Measurements from ENCODE around the gene FOXJ3.
"Not testable (repeated sequence)": the region's sequence is repeated elsewhere in the genome, so short reads cannot be mapped to it uniquely, and the experiment has no call there.

FOXJ3 gene

DNA sequence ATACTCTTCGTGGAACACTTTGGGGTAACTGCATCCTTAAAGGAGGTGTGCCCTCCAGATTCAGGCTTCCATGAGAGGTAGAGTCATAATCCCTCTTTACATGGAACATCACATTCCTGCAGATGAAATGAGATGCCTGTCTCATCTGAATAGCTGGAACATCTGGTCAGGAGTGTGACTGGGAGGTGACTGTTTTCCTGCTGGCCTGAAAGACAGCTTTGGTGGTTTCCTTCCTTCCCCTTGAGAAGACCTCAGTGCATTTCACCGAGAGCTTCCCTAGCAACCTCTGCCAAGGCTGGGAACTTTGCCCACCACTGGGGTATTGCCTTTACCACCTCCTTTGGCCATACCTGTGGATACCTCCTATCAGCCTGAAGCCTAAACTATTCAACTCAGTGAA is 123.8 kb downstream of the FOXJ3 start:
- no peak for DNase-seq
- intact Hi-C loops (cut with DNase I), result no loop called here

DNA sequence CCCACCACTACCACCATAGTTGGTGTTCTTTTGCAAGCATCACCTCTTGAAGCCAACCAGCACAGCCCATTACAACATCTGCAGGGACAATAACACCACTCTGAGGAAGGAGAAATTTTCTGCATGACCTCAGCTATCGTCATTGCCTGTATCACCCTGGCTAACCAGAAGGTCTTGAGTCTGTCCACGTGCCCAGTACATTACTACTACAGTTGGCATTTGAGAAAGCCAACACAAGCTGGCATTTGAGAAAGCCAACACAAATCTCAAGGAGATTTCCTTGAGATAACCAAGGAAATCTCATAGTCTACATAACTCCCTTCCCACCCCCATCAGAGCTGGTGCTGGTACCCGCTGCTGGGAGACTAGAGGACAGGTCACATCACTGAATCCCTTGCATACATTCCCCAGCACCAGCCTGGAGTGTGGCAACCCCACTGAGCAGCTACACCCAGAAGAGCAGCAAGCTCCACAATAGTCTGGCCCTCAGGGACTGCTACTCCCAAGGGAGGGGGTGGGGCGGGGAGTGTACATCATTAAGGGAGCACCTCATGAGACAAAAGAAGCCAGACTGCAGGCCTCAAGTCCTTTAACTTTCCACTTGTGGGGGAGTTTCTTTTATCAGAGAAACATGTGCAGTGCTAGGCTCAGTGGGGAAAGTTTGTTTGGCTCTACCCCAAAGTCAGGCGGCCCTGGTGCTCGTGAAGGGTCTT is 124.5 kb downstream of the FOXJ3 start:
- intact Hi-C loops (cut with DNase I), result no loop called here
- no peak for DNase-seq

DNA sequence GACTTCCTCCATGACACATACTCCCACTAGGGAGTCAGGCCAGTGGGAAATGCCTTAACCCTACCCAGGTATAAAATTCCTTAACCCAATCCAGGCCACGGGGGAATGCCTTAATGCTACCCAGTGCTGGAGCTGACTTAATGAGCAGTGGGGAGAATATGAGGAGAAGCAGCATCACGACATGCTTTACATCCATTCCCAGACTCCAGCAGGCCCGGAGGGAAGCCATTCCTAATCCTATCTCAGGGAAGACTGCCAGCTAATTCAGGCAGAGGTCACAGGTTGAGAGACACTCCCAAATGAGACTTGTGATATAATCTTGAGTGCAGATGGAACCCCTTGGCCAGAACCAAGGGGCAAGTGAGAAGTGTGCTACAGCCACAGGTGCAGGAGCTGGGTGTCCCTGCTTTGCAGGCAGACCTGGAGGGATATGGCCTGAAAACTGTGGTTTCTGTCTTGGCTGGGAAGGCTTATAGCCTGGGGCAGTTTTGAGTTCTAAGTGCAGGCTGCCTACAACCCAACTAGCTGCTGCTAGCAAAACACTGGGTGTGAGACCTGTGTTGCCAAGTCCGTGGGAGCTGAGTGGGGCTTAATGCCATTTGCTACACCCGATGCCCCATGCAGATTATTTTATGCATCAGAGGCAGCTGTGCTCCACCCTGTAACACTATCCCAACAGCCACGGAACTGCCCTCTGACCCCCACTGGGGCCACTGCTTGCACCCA is 125.3 kb downstream of the FOXJ3 start:
- intact Hi-C loops (cut with DNase I), result no loop called here
- no peak for DNase-seq

- intact Hi-C loops (cut with DNase I), result not testable (repeated sequence)
These were observed 128.1 kb downstream of the FOXJ3 start for GRCh38 chr1:42206930-42207329.

DNA sequence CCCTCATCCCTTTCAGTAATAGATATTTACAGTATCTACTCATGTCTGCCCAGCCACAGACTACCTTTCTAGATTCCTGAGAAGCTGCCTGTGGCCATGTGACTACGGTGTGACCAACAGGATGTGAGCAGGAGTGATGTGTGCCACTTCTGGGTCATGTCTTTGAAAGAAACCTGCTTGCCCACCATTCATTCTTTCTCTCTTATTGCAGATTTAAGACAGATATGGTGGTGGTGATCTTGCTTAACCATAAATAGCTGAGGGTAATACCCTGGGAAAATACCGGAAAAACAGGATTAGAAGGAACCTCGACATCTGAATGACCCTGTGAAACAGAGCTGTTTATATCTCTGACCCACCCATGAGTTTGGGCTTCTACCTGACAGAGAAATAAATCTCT is 128.9 kb downstream of the FOXJ3 start:
- intact Hi-C loops (cut with DNase I), result no loop called here
- no peak for DNase-seq

More at GRCh38 chr1:42206930-42207329, 128.1 kb downstream of the FOXJ3 start:
- not testable (repeated sequence) for DNase-seq

DNA sequence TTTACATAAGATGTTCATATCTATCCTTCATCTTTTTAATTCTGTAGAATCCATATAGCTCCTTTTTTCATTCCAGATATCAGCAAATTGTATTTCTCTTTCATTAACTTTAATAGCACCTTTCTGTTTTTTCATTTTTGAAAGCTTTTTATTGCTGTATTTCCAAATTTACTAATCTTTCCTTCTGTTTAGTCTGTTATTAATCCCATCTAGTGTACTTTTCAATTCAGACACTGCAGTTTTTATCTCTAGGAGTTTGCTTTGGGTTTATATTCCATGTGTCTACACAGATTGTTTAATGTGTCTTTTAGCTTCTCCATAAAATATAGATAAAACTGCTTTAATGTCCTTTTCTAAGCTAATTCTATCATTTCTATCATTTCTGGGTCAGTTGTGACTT is 133.0 kb downstream of the FOXJ3 start:
- DNase-seq, result no peak
- intact Hi-C loops (cut with DNase I), result no loop called here

DNA sequence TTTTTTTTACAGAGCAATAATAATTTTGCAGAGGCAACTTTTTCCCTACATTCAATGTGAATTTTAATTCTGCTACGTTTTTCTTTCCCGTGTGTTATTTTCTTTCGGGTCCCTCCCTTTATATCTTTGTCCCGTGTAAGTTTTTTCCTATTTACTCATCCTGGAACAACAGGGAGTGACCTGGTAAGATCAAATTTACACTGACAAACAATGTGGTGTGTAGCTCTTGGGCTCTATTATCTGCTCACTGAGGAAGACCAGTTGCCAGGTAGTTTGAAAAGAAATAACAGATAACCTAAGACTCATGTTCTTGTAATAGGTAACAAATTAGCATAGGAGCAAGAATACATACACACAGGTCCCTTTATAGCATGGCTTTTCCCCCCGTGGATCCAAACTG is 136.8 kb downstream of the FOXJ3 start:
- no peak for DNase-seq
- intact Hi-C loops (cut with DNase I), result no loop called here

GRCh38 chr1:42195841-42196240 is 139.2 kb downstream of the FOXJ3 start:
- intact Hi-C loops (cut with DNase I), result no loop called here
- DNase-seq, result no peak

DNA sequence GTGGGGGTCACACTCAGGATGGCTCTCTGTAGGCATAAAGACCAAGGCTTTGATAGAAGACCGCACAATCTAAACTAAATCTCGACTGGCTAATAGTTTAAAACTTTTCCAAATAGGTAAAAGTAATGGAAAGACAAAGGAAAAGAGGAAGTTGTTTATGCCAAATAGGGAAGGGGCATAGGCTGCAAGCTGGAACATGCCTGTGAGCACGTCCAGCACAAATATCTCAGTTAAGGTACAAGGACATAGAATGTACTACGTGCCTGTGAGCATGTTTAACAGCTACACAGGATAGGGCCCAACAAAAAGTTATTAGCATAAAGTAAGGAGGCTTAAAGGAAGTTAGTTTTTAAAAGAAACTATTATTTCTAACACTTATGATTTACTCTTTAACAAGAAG is 142.9 kb downstream of the FOXJ3 start:
- intact Hi-C loops (cut with DNase I), result no loop called here
- no peak for DNase-seq

DNA sequence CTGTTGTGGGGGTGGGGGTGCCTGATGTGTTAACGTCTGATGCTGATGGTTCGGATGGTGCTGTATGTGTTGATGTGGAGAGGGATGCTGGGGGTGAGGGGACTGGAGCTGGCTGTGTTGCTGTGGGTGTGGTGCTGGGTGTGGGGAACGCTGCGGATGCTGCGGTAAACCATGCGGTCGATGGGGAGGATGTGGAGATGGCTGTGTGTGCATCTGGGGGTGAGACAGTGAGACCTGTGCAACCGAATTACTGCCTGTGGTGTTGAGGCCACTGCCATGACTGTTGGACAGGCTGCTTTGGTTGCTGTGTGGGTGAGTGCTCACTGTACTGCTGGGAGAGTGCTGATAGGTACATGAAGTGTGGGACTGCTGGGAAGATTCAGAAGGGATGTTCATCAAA is 143.7 kb downstream of the FOXJ3 start:
- intact Hi-C loops (cut with DNase I), result no loop called here
- DNase-seq, result no peak

DNA sequence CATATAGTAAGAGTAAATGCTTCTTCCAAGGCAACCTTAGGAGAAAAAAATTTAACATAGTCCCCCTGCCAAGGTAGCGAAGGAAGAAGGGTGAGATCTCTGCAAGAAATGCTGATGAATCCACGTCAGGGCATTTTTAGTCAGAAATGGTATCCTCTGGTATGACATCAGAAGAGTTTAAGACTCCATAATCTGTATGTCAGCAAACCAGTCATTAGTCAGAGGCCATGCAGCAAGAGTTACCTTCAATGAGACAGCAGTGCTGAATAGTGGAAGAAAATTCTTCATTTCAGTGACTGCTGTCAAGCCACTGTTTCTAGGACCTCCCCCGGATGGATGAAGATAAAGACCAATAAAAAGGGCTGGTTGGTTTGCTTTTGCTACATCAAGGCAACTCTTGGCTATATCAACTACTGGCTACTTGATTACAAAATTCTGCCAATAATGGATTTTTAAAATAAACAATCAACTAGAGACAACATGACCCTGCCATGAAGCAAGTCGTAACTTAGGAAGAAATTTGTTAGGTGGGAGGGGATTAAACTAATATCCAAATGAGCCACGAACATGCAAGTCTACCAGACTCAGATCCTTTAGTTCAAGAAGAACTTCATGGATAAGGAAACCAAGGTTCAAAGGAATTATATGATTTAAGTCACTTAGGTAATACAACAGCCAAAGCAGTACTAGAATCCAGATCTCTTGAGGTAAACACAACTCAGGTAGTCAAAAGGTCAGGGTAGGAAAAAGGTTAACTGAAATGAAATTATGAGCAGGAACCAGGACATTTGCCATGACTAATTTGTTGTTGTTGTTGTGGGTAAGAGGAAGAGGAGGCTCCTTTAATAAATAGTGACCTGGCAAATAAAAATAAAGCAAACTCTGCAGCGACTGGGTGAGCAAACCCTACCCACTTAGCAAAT is 144.8 kb downstream of the FOXJ3 start:
- intact Hi-C loops (cut with DNase I), result no loop called here

DNA sequence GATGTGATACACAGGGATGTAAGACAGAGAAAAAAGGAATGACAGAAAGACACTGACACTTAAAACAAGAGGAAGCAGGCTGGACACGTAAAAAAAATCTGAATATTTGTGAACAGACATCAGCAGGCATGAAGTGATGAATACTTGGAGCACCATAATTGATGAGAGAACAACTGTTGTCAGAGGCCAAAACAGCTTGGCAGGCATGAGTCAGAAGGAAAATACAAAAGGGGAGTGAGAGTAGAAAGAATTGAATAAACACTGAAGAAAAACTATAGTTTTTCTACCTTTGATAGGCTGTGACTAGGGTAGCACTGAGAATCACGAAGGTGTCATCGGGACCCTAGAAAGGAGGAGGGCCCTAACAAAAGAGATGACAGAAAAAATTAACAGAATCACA is 148.9 kb downstream of the FOXJ3 start:
- intact Hi-C loops (cut with DNase I), result no loop called here

More for the DNA sequence above, 144.8 kb downstream of the FOXJ3 start:
- DNase-seq, result no peak

GRCh38 chr1:42184616-42185015 is 150.4 kb downstream of the FOXJ3 start:
- intact Hi-C loops (cut with DNase I), result no loop called here
- DNase-seq, result no peak

More for the DNA sequence above, 148.9 kb downstream of the FOXJ3 start:
- no peak for DNase-seq

DNA sequence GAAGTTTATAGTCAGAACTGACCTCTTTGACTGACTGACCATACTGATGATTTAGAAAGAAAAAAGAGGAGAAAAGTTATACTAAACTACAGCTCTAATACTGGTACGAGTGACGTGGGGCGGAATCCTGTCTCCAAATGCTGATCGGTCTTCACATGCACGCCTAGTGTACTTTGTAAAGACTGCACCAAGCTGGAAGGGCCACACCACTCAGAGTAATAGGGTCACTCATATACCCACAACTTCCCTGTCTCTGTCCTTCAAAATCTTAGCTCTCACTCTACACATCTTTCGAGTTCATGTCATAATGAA is 151.1 kb downstream of the FOXJ3 start:
- DNase-seq, result no peak
- intact Hi-C loops (cut with DNase I), result no loop called here

- DNase-seq, result no peak
- intact Hi-C loops (cut with DNase I), result no loop called here
These were observed 151.7 kb downstream of the FOXJ3 start for GRCh38 chr1:42183210-42183956.

GRCh38 chr1:42181687-42182086 is 153.3 kb downstream of the FOXJ3 start:
- intact Hi-C loops (cut with DNase I), result no loop called here
- DNase-seq, result no peak

GRCh38 chr1:42179900-42180329 is 155.1 kb downstream of the FOXJ3 start:
- DNase-seq, result no peak
- intact Hi-C loops (cut with DNase I), result loop anchor here (5.0 kb wide), 1 partner anchor 157 kb away; the partner anchor contains the start of gene FOXJ3

- intact Hi-C loops (cut with DNase I), result loop anchor here (5.0 kb wide), 1 partner anchor 158 kb away; the partner anchor contains the start of gene FOXJ3
- DNase-seq, result no peak
These were observed 155.8 kb downstream of the FOXJ3 start for GRCh38 chr1:42179275-42179674.

DNA sequence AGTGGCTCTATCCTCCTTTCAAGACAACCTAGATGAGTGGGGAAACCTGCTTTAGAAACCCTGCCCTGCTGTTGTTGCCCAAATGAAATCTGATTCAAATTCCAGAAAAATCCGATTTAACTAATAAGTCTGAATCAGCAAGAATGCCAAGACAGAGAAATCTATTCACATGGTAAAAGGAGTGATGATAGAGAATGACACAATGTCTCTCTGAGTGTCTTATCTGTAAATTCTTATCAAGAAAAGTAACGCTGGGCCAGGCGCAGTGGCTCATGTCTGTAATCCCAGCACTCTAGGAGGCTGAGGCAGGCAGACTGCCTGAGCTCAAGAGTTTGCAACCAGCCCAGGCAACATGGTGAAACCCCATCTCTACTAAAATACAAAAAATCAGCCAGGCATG is 156.8 kb downstream of the FOXJ3 start:
- intact Hi-C loops (cut with DNase I), result loop anchor here (5.0 kb wide), 1 partner anchor 159 kb away; the partner anchor contains the start of gene FOXJ3
- DNase-seq, result no peak

Data from head of caudate nucleus (tissue), 42 donors.